CD4-positive, alpha-beta T cell (primary cell): ENCODE data around the gene TWF2. TPM values are rescaled to one million over a fixed set of nuclear protein-coding genes. Genes with fewer than 3 reads are reported as not detected.
A peak's percentile ranks its signal among the peaks of the same experiment; 100 is the strongest.

Source experiments
- ATAC-seq: fragments of 200-7000 bp; cut with Tn5 transposase; one replicate; pipeline ENCODE4 v1.10.0; 2022; ENCODE audit warnings: mild to moderate bottlenecking; ENCODE audit not compliant: poor library complexity
- CTCF ChIA-PET: fragments of 350-600 bp; sonication (Branson Sonifier 250); formaldehyde crosslinking; loops from one replicate; lab custom pipeline; 2021; ENCODE audit warnings: antibody characterized with exemption, inconsistent platforms; lab: Charles Lee
- POLR2A ChIA-PET: fragments of 350-600 bp; sonication (Branson Sonifier 250); formaldehyde crosslinking; loops from one replicate; lab custom pipeline; 2021; ENCODE audit warnings: antibody characterized with exemption, inconsistent platforms; lab: Charles Lee
- DNase-seq, 14 experiments: peaks; one replicate each; pipeline ENCODE4 v3.0.0-alpha.2; 2013 to 2020; ENCODE audit warnings: mixed read lengths in 2 of 14
- H3K27ac ChIP-seq, 2 donors: one replicate each; pipeline versions ENCODE4 v1.5.1 to v1.7.0; 2013; ENCODE audit warnings: low read length in 2 of 2, low read depth in 1 of 2, mild to moderate bottlenecking in 1 of 2
- H3K27me3 ChIP-seq, 2 experiments: 1 replicate in 1 of 2; 2 replicates in 1 of 2; pipeline versions ENCODE4 v1.6.1 to v1.7.0; 2013; ENCODE audit warnings: low read length in 2 of 2, control low read depth in 1 of 2, mild to moderate bottlenecking in 1 of 2, moderate library complexity in 1 of 2; ENCODE audit not compliant: insufficient read depth in 2 of 2, control insufficient read depth in 1 of 2
- H3K36me3 ChIP-seq: one replicate; pipeline ENCODE4 v1.6.1; 2013; ENCODE audit warnings: low read length, control low read depth; ENCODE audit not compliant: insufficient read depth
- H3K4me1 ChIP-seq: one replicate; pipeline ENCODE4 v1.6.1; 2013; ENCODE audit warnings: low read length, control low read depth; ENCODE audit not compliant: insufficient read depth
- H3K4me3 ChIP-seq: one replicate; pipeline ENCODE4 v1.5.1; 2013; ENCODE audit warnings: mild to moderate bottlenecking, low read length, moderate library complexity
- H3K9me3 ChIP-seq, 2 experiments: 1 replicate in 1 of 2; 2 replicates in 1 of 2; pipeline versions ENCODE4 v1.6.1 to v1.7.0; 2013; ENCODE audit warnings: low read length in 2 of 2, mild to moderate bottlenecking in 2 of 2, control low read depth in 1 of 2, moderate library complexity in 1 of 2; ENCODE audit not compliant: control insufficient read depth in 1 of 2, insufficient read depth in 1 of 2
- H3K27ac Mint-ChIP-seq: one replicate; pipeline ENCODE4 v1.8.0; 2020; ENCODE audit warnings: mixed read lengths
- H3K27me3 Mint-ChIP-seq: one replicate; pipeline ENCODE4 v1.8.0; 2021; ENCODE audit warnings: mixed read lengths
- H3K36me3 Mint-ChIP-seq: one replicate; pipeline ENCODE4 v1.8.0; 2021; ENCODE audit warnings: low read depth, mixed read lengths
- H3K4me1 Mint-ChIP-seq: one replicate; pipeline ENCODE4 v1.8.0; 2021; ENCODE audit warnings: low read depth, mixed read lengths
- H3K4me3 Mint-ChIP-seq: one replicate; pipeline ENCODE4 v1.8.0; 2020; ENCODE audit warnings: mild to moderate bottlenecking, mixed read lengths
- H3K9me3 Mint-ChIP-seq: one replicate; pipeline ENCODE4 v1.8.0; 2020; ENCODE audit warnings: mixed read lengths
- intact Hi-C, 2 experiments: fragments of 100-400 bp; cut with DNase I in 1 of 2; cut with micrococcal nuclease in 1 of 2; formaldehyde crosslinking; loops; one replicate each; pipeline versions ENCODE4 v1.15.1 to v1.9.0; 2023 to 2025; cut with DNase I, micrococcal nuclease
- total RNA-seq, 174 experiments: library from RNA in 2 of 174; stranded (reverse) in 2 of 174; gene quantifications; one replicate each; pipeline ENCODE4 v1.2.3 and lab custom pipeline; 2021 to 2026
- TF ChIP-seq, protein P1 (sequence below): fragments of 200-600 bp; IDR thresholded peaks from one replicate; pipeline ENCODE4 v1.8.0; 2022; ENCODE audit warnings: antibody characterized with exemption, mild to moderate bottlenecking

Gene TWF2
- total RNA-seq, 2 experiments from 2014 or later, result 17.4 to 21.7 TPM

- H3K27ac ChIP-seq, result no peak overlapping the region
- no peak for ATAC-seq
- H3K4me1 ChIP-seq, result peaks cover 74% of the 10 kb centered on the region
- H3K4me3 Mint-ChIP-seq, result no peak overlapping the region
- no peaks in the 10 kb centered on the region for H3K27me3 ChIP-seq
- no peak overlapping the region for H3K4me3 ChIP-seq
- peaks cover 66% of the 10 kb centered on the region for H3K36me3 ChIP-seq
- no peak overlapping the region for H3K27ac Mint-ChIP-seq
- H3K4me1 Mint-ChIP-seq, result peaks cover 57% of the 10 kb centered on the region
- H3K9me3 ChIP-seq, result no peaks in the 10 kb centered on the region
- no peaks in the 10 kb centered on the region for H3K27me3 Mint-ChIP-seq
- DNase-seq, result peak in 1 of 14 experiments; percentile 14
- H3K36me3 Mint-ChIP-seq, result peaks cover 75% of the 10 kb centered on the region
- POLR2A ChIA-PET, result interaction anchor here (1.2 to 1.5 kb wide), 2 partner anchors 20 to 49 kb away, joined by 3 to 4 read pairs; partner anchors contain the start of gene WDR82
- intact Hi-C loops, result no loop called here
- CTCF ChIA-PET, result no interaction called here
- TF ChIP-seq, protein P1, sequence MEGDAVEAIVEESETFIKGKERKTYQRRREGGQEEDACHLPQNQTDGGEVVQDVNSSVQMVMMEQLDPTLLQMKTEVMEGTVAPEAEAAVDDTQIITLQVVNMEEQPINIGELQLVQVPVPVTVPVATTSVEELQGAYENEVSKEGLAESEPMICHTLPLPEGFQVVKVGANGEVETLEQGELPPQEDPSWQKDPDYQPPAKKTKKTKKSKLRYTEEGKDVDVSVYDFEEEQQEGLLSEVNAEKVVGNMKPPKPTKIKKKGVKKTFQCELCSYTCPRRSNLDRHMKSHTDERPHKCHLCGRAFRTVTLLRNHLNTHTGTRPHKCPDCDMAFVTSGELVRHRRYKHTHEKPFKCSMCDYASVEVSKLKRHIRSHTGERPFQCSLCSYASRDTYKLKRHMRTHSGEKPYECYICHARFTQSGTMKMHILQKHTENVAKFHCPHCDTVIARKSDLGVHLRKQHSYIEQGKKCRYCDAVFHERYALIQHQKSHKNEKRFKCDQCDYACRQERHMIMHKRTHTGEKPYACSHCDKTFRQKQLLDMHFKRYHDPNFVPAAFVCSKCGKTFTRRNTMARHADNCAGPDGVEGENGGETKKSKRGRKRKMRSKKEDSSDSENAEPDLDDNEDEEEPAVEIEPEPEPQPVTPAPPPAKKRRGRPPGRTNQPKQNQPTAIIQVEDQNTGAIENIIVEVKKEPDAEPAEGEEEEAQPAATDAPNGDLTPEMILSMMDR, result no peak
- no peaks in the 10 kb centered on the region for H3K9me3 Mint-ChIP-seq
Observed at GRCh38 chr3:52229656-52230055, 9.3 kb downstream of the TWF2 start.

GRCh38 chr3:52228751-52229291, 10.1 kb downstream of the TWF2 start:
- H3K4me1 ChIP-seq, result peaks cover 74% of the 10 kb centered on the region
- Mint-ChIP-seq H3K27me3 (no peaks in the 10 kb centered on the region), H3K27ac (no peak overlapping the region), H3K9me3 (no peaks in the 10 kb centered on the region), H3K36me3 (peaks cover 67% of the 10 kb centered on the region), H3K4me1 (peaks cover 57% of the 10 kb centered on the region), H3K4me3 (no peak overlapping the region)
- ATAC-seq (no peak), DNase-seq (peak in 2 of 14 experiments; percentile 4 to 18)
- H3K36me3 ChIP-seq, result peaks cover 58% of the 10 kb centered on the region
- no peaks in the 10 kb centered on the region for H3K27me3 ChIP-seq
- intact Hi-C loops, result no loop called here
- CTCF ChIA-PET, result no interaction called here
- TF ChIP-seq, protein P1, result no peak
- H3K9me3 ChIP-seq, result no peaks in the 10 kb centered on the region
- H3K4me3 ChIP-seq, result no peak overlapping the region
- no peak overlapping the region for H3K27ac ChIP-seq
- POLR2A ChIA-PET, result interaction anchor here (1.2 to 1.5 kb wide), 2 partner anchors 21 to 50 kb away, joined by 3 to 4 read pairs; partner anchors contain the start of gene WDR82

DNA sequence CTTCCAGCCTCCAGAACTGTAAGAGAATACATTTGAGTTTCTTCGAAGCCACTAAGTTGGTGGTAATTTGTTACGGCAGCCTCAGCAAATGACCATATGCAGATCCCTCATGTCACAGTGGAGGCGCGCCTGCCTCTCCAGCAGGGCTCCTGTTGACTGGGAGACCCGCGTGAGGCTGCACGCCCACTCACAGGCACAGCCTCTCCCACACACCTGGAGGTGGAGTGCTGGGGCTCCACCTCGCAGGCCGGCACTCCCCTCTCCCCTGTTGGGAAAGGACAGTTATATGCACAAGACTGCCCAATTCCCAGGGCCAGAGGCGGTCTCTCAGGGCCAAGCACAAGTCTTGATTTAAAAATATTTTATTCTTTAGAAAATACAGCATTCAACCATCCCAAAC, 10.7 kb downstream of the TWF2 start:
- H3K36me3 ChIP-seq, result peaks cover 55% of the 10 kb centered on the region
- intact Hi-C loops, result no loop called here
- no peaks in the 10 kb centered on the region for H3K27me3 Mint-ChIP-seq
- ChIA-PET POLR2A (interaction anchor here (1.5 kb wide), 1 partner anchor 22 kb away, joined by 4 read pairs; no protein-coding TSS in a partner anchor), CTCF (interaction anchor here (3.0 kb wide), 1 partner anchor 111 kb away, joined by 18 read pairs; no protein-coding TSS in a partner anchor)
- ATAC-seq (no peak), DNase-seq (no peak)
- H3K36me3 Mint-ChIP-seq, result peaks cover 62% of the 10 kb centered on the region
- H3K27ac Mint-ChIP-seq, result peak overlapping the region; percentile 17
- no peaks in the 10 kb centered on the region for H3K27me3 ChIP-seq
- no peak overlapping the region for H3K4me3 Mint-ChIP-seq
- no peaks in the 10 kb centered on the region for H3K9me3 ChIP-seq
- peaks cover 76% of the 10 kb centered on the region for H3K4me1 ChIP-seq
- H3K4me1 Mint-ChIP-seq, result peaks cover 57% of the 10 kb centered on the region
- H3K27ac ChIP-seq, result no peak overlapping the region
- no peak overlapping the region for H3K4me3 ChIP-seq
- no peaks in the 10 kb centered on the region for H3K9me3 Mint-ChIP-seq
- TF ChIP-seq, protein P1, result no peak
